Limb (tissue), 2 donors: Measurements from ENCODE around the gene DKK2.
"Not testable (repeated sequence)": the region's sequence is repeated elsewhere in the genome, so short reads cannot be mapped to it uniquely, and the experiment has no call there.

Source experiments
- DNase-seq, 2 donors: peaks; one replicate each; pipeline ENCODE4 v3.0.0-alpha.2; 2016; ENCODE audit errors: extremely low spot score in 2 of 2

Gene DKK2

DNA sequence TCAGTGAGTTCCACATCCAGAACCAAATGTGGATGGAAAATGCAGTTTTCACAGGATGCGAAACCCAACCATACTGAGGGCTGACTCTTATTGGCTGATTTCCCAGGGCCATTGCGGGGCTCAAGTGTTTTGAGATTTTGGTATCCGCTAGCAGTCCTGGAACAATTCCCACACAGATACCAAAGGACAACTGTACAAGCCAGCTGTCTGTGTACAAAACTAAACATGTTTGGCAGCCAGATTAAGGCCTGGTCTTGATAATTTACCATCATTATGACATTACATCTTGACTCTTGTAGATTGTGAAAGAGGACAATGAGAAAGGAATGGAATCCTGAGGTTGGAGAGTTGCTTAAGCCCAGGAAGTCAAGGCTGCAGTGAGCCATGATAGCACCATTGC, 121.9 kb downstream of the DKK2 start:
- DNase-seq: no peak

DNA sequence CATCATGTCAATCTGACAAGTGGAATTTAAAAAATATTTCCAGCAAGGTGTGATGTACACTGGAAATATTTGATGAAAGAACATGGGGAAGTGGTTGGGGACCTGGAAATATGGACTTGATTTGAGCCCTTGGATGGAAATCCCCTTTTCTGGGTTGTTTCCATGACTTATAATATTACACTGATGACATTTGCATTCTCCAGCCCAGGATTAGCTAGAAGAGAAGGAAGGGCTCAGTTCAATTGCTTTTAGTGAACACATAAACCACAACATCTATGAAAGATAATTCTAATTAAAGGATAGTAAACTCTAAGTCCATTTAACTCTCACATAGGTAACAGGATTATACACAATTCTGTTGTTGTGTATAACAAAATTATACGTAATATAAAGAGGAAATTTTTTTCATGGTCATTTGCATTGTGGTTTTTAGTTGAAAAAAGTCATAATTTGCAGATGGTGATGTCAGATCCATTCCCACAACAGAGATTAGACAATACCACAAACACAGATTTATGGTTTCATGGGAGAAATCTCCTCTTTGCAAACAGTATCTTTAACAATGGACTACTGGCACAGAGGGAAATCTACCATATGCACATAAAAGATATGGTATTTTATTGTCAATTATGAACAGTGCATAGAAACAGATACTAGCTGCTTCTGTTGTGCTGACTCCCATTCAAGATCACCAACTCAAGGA, 126.5 kb downstream of the DKK2 start:
- no peak for DNase-seq

DNA sequence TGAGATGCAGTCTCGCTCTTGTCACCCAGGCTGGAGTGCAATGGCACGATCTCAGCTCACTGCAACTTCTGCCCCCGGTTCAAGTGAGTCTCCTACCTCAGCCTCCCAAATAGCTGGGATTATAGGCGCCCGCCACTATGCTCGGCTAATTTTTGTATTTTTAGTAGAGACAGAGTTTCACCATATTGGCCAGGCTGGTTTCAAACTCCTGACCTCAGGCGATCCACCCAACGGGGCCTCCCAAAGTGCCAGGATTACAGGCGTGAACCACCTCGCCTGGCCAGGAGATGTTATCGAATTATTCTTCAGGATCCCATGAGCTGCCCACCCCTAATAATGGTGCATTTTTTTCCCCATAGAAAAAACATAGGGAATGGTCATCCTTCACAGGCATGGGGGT, 128.1 kb downstream of the DKK2 start:
- not testable (repeated sequence) for DNase-seq

DNA sequence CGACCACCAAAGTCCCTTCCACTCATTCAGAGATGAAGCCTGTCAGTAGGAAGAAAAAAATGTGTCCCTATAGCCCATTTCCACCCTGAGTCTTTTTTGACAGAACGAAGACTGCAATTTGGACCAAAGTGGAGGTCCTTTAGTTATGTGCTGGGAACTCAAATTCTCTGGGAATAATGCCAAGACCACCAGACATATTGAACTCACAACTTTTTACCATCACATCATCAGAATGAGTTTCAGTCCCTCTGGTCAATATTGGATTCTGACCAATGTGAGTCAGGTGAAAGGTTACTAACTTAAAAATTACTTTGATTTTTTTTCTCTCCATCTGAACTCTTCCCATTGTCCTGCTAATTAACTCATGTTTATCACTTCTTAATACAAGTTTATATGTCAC, 128.9 kb downstream of the DKK2 start:
- DNase-seq: no peak

DNA sequence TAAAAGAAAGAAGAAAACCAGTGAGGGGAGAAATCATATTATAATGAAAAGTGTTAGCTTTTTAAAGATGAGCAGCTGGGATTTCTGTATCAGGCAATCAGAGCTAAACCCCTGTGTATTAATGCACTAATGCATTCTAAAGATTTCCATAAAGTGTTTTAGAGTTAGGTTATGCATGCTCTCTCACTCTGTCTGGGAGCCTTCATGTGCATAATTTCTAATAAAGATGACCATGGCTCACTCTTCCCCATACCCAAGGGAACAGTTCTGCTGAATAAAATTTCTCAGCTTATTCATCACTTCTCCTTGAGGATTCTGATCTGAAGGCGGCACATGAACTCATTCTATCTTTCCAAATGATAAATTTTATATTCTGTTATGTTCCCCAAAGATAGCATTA, 129.4 kb downstream of the DKK2 start:
- no peak for DNase-seq

DNA sequence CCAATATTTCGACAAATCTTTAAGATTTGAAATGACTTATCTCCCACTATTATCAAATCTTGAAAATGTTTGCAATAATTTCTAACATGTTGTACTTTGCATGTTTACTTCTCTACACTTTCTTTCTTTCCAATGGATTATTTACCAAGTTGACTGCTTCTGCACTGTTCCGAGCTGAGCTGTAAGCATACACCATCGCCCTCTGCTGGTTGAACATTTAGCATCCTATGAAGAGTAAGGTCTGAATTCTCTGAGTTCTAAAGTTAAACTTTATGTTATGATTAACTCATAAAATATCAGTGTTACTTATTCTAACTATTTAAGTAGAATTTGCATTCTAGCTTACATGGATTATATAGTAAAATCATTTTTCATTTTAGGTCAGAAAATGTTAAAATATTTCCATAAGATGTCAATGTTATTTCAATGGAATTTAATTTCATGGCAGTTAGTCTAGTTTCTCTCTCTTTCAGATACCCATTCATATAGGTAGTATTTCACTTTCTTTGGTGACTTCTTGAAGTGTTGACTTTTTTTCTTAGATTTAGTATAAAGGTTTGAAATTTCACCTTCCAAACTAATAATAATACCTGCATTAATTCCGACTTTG, 137.4 kb downstream of the DKK2 start:
- DNase-seq: peak in 1 of 2 donors; percentile 48

DNA sequence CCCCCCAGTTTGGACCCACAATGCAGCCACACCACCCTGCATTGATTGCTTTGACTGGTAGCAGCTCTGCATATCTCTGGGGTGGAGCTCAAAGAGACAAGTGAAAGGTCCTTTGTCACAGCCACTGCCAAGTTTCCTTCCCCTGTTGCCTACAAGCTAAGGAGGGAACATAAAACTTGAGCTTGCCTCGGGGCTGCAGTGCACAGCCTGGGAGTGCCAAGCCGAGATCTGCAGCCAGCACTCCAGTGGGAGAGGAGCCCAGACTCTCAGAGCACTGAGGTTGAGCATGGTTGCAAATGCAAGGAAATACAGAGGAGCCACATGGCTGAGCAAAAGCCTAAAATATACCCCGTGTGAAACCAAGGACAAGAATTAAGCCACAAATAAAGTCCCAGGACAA, 142.2 kb downstream of the DKK2 start:
- DNase-seq: no peak

DNA sequence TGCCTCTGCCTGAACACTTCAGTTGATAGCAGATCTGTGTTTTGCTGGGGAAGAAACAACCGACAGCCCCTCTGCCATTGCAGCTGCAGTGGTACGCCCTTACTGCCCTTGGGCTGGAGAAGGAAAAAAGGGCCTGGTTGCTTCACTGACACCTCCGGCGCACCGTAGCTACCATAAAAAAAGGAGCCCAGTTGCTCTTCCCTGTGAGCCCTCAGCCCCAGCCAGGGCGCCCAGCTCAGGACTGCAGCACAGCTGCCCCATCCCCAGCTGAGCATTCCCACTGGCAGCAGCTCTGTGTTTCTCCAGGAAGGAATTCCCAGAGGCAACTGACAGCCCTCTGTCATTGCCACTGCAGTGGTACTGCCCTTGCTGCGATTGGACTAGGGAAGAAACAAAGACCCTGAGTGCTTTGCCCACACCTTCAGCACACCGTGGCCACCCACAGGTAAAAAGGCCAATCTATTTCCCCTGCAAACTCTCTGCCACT, 142.7 kb downstream of the DKK2 start:
- no peak for DNase-seq

DNA sequence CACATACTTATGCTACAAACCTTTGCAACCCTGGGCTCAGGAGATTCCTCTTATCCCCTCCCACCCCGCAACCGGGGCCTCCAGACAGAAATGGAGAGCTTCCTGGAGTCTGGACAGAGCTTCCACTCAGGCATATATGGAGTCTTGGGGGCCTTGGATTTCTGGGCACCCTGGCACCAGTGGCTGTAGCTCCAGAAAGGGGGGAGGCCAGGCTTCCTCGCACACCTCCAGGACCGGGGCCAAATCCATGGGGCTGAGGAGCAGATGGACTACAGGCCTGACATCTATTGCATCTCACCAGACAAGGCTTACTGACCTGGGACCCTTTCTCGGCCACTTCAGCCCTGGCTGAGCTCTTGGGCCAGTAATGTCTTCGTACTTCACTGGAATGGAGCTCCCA, 143.3 kb downstream of the DKK2 start:
- no peak for DNase-seq

DNA sequence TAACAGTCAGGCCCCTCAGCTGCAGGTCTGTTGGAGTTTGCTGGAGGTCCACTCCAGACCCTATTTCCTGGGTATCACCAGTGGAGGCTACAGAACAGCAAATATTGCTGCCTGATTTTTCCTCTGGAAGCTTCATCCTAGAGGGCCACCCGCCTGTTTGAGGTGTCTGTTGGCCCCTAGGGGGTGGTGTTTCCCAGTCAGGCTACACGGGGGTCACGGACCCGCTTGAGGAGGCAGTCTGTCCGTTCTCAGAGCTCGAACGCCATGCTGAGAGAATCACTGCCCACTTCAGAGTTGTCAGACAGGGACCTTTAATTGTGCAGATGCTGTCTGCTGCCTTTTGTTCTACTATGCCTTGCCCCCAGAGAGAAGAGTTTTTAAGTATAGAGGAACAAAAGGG, 160.8 kb downstream of the DKK2 start:
- DNase-seq: no peak
